Astrocyte (in vitro differentiated cells and primary cell): ENCODE results near the gene IGF1R. TPM values are rescaled to one million over a fixed set of nuclear protein-coding genes. Genes with fewer than 3 reads are reported as not detected.

Experiments used
- DNase-seq: peaks from one replicate; pipeline ENCODE4 v3.0.0-alpha.2; 2010; ENCODE audit warnings: low read depth
- FAIRE-seq: peaks from 2 replicates; lab custom pipeline; 2011; peaks lifted over from hg19 to GRCh38; lab: Jason Lieb, UNC
- H2AFZ ChIP-seq: 2 replicates; pipeline ENCODE4 v1.6.0; 2012; ENCODE audit warnings: low read depth, low read length, inconsistent platforms
- H3K27ac ChIP-seq: 2 replicates; pipeline ENCODE4 v1.5.1; 2011; ENCODE audit warnings: low read depth, low read length, inconsistent platforms
- H3K27me3 ChIP-seq: 2 replicates; pipeline ENCODE4 v1.6.0; 2011; ENCODE audit warnings: low read length, inconsistent platforms; ENCODE audit not compliant: insufficient read depth
- H3K36me3 ChIP-seq: 2 replicates; pipeline ENCODE4 v1.5.1; 2011; ENCODE audit warnings: low read length, inconsistent platforms; ENCODE audit not compliant: insufficient read depth
- H3K4me1 ChIP-seq: 2 replicates; pipeline ENCODE4 v1.5.1; 2011; ENCODE audit warnings: low read length, inconsistent platforms; ENCODE audit not compliant: insufficient read depth
- H3K4me2 ChIP-seq: 2 replicates; pipeline ENCODE4 v1.6.0; 2012; ENCODE audit warnings: low read length, inconsistent platforms
- H3K4me3 ChIP-seq: 2 replicates; pipeline ENCODE4 v1.5.1; 2011; ENCODE audit warnings: low read depth, mild to moderate bottlenecking, low read length, inconsistent platforms; ENCODE audit not compliant: insufficient read depth
- H3K79me2 ChIP-seq: 2 replicates; pipeline ENCODE4 v1.6.0; 2012; ENCODE audit warnings: mild to moderate bottlenecking, low read length, inconsistent platforms; ENCODE audit not compliant: insufficient read depth
- H3K9ac ChIP-seq: 2 replicates; pipeline ENCODE4 v1.6.0; 2012; ENCODE audit warnings: mild to moderate bottlenecking, low read length, inconsistent platforms
- H3K9me3 ChIP-seq: 2 replicates; pipeline ENCODE4 v1.5.1; 2012; ENCODE audit warnings: low read depth, mild to moderate bottlenecking, low read length, inconsistent platforms; ENCODE audit not compliant: insufficient read depth
- H4K20me1 ChIP-seq: 2 replicates; pipeline ENCODE4 v1.6.0; 2012; ENCODE audit warnings: low read length, inconsistent platforms; ENCODE audit not compliant: insufficient read depth
- H3K27ac Mint-ChIP-seq: one replicate; pipeline ENCODE4 v1.8.0; 2021; ENCODE audit warnings: mild to moderate bottlenecking, mixed read lengths; ENCODE audit not compliant: unreplicated experiment
- H3K27me3 Mint-ChIP-seq: one replicate; pipeline ENCODE4 v1.8.0; 2021; ENCODE audit warnings: low read depth, mixed read lengths; ENCODE audit not compliant: unreplicated experiment
- H3K36me3 Mint-ChIP-seq: one replicate; pipeline ENCODE4 v1.8.0; 2021; ENCODE audit warnings: low read depth, mixed read lengths; ENCODE audit not compliant: unreplicated experiment
- H3K4me1 Mint-ChIP-seq: one replicate; pipeline ENCODE4 v1.8.0; 2021; ENCODE audit warnings: low read depth, mixed read lengths; ENCODE audit not compliant: unreplicated experiment
- H3K4me3 Mint-ChIP-seq: one replicate; pipeline ENCODE4 v1.8.0; 2021; ENCODE audit warnings: mild to moderate bottlenecking, moderate library complexity, mixed read lengths; ENCODE audit not compliant: unreplicated experiment
- H3K9me3 Mint-ChIP-seq: one replicate; pipeline ENCODE4 v1.8.0; 2021; ENCODE audit warnings: mild to moderate bottlenecking, mixed read lengths; ENCODE audit not compliant: unreplicated experiment
- EZH2 ChIP-seq: IDR thresholded peaks from 2 replicates; pipeline ENCODE4 v1.6.1; 2012; ENCODE audit warnings: mild to moderate bottlenecking, low read length, inconsistent platforms; ENCODE audit not compliant: insufficient read depth
- total RNA-seq: library from RNA; stranded (reverse); gene quantifications from 2 replicates; pipeline ENCODE4 v1.2.1, GENCODE V29; 2021
- TF ChIP-seq, protein P1 (sequence below): IDR thresholded peaks from 2 replicates; pipeline ENCODE4 v1.5.1; 2011; ENCODE audit warnings: low read depth, mild to moderate bottlenecking, inconsistent platforms, low read length, moderate library complexity; ENCODE audit not compliant: insufficient read depth

The IGF1R gene
- total RNA-seq, 1 donor from 2014 or later = 270 TPM

DNA sequence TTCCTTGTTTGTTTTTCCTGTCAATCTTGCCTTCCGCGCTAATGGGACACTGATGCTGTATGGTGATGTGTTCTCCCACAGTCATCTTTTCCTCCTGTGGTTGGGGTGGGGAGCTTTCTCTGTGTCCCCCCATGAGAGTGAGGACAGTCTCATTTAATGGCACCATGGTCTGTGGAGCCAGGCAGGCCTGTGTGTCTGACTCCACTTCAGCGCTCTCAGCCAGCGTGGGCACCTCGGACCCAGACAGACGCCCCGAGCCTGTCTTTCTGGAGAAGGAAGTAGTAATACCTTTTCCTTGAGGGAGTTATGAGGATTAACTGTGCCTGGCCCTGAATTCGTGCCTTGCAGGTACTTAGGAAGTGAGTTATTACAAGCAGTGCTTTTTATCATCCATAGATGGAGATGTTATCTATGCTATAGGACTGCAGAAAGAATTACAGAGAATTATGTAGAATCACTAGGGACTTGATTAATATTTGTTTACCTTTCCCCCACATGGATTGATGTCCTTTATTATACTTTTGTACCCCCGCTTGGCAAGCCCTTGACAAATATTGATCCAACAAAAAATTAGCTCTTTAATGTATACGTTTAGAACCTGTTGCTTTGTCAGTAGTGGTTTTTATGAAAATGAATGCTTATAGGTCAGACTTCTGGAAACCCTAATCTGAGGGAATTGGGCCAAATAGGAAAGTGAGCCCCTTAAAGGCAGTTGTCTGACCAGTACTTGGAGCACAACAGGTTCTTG is 206.9 kb downstream of the IGF1R start:
- H4K20me1 ChIP-seq = peaks cover 24% of the 10 kb centered on the region
- peaks cover 85% of the 10 kb centered on the region for H3K4me1 Mint-ChIP-seq
- no peaks in the 10 kb centered on the region for H3K9me3 Mint-ChIP-seq
- no peaks in the 10 kb centered on the region for H3K27me3 Mint-ChIP-seq
- H3K79me2 ChIP-seq = peaks cover 92% of the 10 kb centered on the region
- no peak for FAIRE-seq
- no peak overlapping the region for H2AFZ ChIP-seq
- H3K27ac Mint-ChIP-seq = peak overlapping the region; percentile 92
- H3K9ac ChIP-seq = peak overlapping the region; percentile 48
- H3K9me3 ChIP-seq = no peaks in the 10 kb centered on the region
- H3K36me3 Mint-ChIP-seq = no peaks in the 10 kb centered on the region
- H3K4me3 Mint-ChIP-seq = no peak overlapping the region
- no peaks in the 10 kb centered on the region for H3K27me3 ChIP-seq
- H3K4me3 ChIP-seq = no peak overlapping the region
- H3K36me3 ChIP-seq = no peaks in the 10 kb centered on the region
- peak overlapping the region; percentile 69 for H3K4me2 ChIP-seq
- no peak for TF ChIP-seq EZH2
- TF ChIP-seq, protein P1, sequence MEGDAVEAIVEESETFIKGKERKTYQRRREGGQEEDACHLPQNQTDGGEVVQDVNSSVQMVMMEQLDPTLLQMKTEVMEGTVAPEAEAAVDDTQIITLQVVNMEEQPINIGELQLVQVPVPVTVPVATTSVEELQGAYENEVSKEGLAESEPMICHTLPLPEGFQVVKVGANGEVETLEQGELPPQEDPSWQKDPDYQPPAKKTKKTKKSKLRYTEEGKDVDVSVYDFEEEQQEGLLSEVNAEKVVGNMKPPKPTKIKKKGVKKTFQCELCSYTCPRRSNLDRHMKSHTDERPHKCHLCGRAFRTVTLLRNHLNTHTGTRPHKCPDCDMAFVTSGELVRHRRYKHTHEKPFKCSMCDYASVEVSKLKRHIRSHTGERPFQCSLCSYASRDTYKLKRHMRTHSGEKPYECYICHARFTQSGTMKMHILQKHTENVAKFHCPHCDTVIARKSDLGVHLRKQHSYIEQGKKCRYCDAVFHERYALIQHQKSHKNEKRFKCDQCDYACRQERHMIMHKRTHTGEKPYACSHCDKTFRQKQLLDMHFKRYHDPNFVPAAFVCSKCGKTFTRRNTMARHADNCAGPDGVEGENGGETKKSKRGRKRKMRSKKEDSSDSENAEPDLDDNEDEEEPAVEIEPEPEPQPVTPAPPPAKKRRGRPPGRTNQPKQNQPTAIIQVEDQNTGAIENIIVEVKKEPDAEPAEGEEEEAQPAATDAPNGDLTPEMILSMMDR = no peak
- no peak for DNase-seq
- H3K4me1 ChIP-seq = peaks cover 70% of the 10 kb centered on the region
- peak overlapping the region; percentile 71 for H3K27ac ChIP-seq

DNA sequence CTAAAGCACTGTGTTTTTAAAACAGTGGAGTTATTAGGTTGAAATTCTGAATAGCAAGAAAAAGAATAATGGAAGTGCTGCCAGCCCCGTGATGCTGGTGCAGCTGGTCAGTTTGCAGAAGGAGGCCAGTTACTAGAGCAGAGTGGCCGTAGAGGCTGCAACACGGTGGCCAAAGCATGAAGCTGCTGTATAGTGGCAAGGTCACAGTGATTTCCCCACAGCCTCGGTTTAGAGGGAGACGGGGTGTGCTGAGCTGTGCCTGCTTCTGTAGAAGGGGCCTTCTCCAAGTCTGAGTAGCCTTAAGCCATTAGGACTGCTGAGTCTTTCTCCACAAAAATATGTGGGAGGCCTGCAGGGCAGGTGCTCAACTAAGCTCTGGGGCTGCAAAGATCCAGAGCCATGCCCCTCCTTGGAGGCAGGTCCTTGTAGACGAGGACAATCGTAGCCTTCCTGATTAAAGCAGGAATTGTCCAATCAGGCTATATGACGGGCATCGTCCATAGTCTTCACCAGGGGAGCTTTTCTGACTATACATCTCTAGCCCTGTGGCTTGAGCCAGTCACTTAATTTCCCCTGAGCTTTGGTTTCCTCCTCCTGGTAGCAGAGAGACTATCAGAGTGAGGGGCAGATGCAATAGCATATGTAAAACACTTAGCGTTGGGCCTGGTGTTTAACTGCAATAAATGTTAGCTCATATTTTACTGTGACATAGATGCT is 207.6 kb downstream of the IGF1R start:
- TF ChIP-seq, protein P1 = no peak
- no peak for TF ChIP-seq EZH2
- H3K4me3 Mint-ChIP-seq = no peak overlapping the region
- H3K27ac Mint-ChIP-seq = peak overlapping the region; percentile 92
- DNase-seq (no peak), FAIRE-seq (no peak)
- peak overlapping the region; percentile 69 for H3K4me2 ChIP-seq
- no peaks in the 10 kb centered on the region for H3K27me3 Mint-ChIP-seq
- no peak overlapping the region for H2AFZ ChIP-seq
- H3K27me3 ChIP-seq = no peaks in the 10 kb centered on the region
- peaks cover 66% of the 10 kb centered on the region for H3K4me1 ChIP-seq
- H3K79me2 ChIP-seq = peaks cover 92% of the 10 kb centered on the region
- no peaks in the 10 kb centered on the region for H3K36me3 Mint-ChIP-seq
- peak overlapping the region; percentile 48 for H3K9ac ChIP-seq
- peak overlapping the region; percentile 71 for H3K27ac ChIP-seq
- peaks cover 85% of the 10 kb centered on the region for H3K4me1 Mint-ChIP-seq
- H3K9me3 ChIP-seq = no peaks in the 10 kb centered on the region
- H4K20me1 ChIP-seq = peaks cover 17% of the 10 kb centered on the region
- H3K4me3 ChIP-seq = no peak overlapping the region
- no peaks in the 10 kb centered on the region for H3K36me3 ChIP-seq
- H3K9me3 Mint-ChIP-seq = no peaks in the 10 kb centered on the region
